SK-N-MC (cell line): ENCODE measurements around the gene ARHGAP32.

Experiments used
- EZH2 ChIP-seq: fragments of 200-600 bp; sonication (generic); IDR thresholded peaks from one replicate; pipeline ENCODE4 v1.6.1; 2017; ENCODE audit warnings: antibody characterized with exemption
- FOXP2 ChIP-seq: optimal IDR thresholded peaks from 2 replicates; pipeline ENCODE3; 2011; ENCODE audit warnings: mild to moderate bottlenecking, moderate library complexity; ENCODE audit not compliant: insufficient read depth; ENCODE audit errors: extremely low read length, control extremely low read depth
- POLR2AphosphoS5 ChIP-seq: IDR thresholded peaks from 2 replicates; pipeline ENCODE4 v1.6.1; 2012; ENCODE audit warnings: mild to moderate bottlenecking, low read depth, low read length, borderline replicate concordance

DNA sequence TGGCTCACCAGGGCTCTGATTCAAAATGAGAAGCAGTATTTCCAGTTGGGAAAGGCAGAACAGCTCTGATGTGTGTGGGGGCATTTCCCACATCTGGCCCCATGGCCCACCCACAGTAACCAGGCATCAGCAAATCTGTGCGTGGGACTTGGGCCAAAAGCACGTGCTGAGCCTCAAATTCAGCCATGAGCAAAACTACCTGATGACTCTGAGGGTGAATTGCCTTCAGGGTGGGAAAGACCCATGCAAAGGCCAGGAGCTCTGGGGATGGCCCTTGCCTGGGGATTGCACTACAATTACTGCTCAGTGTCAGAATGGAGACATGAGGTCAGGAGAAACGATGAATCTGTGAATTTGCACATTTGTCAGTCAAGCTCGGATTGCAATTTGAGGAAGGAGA, 270.3 kb downstream of the ARHGAP32 start:
- TF ChIP-seq EZH2 = no peak
- no peak for TF ChIP-seq FOXP2
- TF ChIP-seq POLR2AphosphoS5 = no peak
